HepG2 (cell line): ENCODE results near the gene SMNDC1.

Experiments used
- CBFB ChIP-seq: sonication (generic); formaldehyde crosslinking; IDR thresholded peaks from 2 replicates; pipeline ENCODE4 v1.4.0; 2020; ENCODE audit warnings: missing genetic modification reagents
- CHCHD3 ChIP-seq: sonication (generic); formaldehyde crosslinking; IDR thresholded peaks from 2 replicates; pipeline ENCODE4 v1.8.0; 2022; ENCODE audit warnings: mild to moderate bottlenecking, missing genetic modification reagents, moderate library complexity
- EZH2 ChIP-seq: conservative IDR thresholded peaks from 2 replicates; pipeline ENCODE4 v1.6.1; 2012; ENCODE audit warnings: mild to moderate bottlenecking, low read depth, low read length, moderate library complexity
- MAZ ChIP-seq, 2 experiments: sonication (generic) in 1 of 2; formaldehyde crosslinking in 1 of 2; IDR thresholded peaks; 2 replicates each; pipeline versions ENCODE4 v1.5.0 to v1.6.1; 2012 to 2020; ENCODE audit warnings: low read depth in 2 of 2, mild to moderate bottlenecking in 2 of 2, borderline replicate concordance in 1 of 2, improper control_type of control experiment in 1 of 2, low read length in 1 of 2, missing genetic modification reagents in 1 of 2, moderate library complexity in 1 of 2
- NR2F1 ChIP-seq, 2 experiments: fragments of 450-650 bp in 1 of 2; formaldehyde crosslinking in 1 of 2; IDR thresholded peaks; 2 replicates each; pipeline versions ENCODE4 v1.5.0 to v1.6.1; 2016 to 2020; ENCODE audit warnings: mild to moderate bottlenecking in 1 of 2, missing compliant biosample characterization in 1 of 2, missing genetic modification reagents in 1 of 2, moderate library complexity in 1 of 2
- PITX1 ChIP-seq: sonication (generic); formaldehyde crosslinking; IDR thresholded peaks from 2 replicates; pipeline ENCODE4 v1.5.1; 2020; ENCODE audit warnings: mild to moderate bottlenecking, missing genetic modification reagents
- POLR2AphosphoS5 ChIP-seq: IDR thresholded peaks from 2 replicates; pipeline ENCODE4 v1.6.1; 2012; ENCODE audit warnings: low read depth, low read length
- RAD21 ChIP-seq: fragments of 450-650 bp; formaldehyde crosslinking; IDR thresholded peaks from 2 replicates; pipeline ENCODE4 v1.5.0; 2020; ENCODE audit warnings: mild to moderate bottlenecking
- RFX3 ChIP-seq: IDR thresholded peaks from 2 replicates; pipeline ENCODE4 v1.6.1; 2016; ENCODE audit warnings: missing biosample characterization, missing genetic modification reagents
- SP2 ChIP-seq: sonication (generic); formaldehyde crosslinking; IDR thresholded peaks from 2 replicates; pipeline ENCODE4 v1.5.1; 2020; ENCODE audit warnings: mild to moderate bottlenecking, missing genetic modification reagents
- TCF7L2 ChIP-seq: IDR thresholded peaks from 2 replicates; pipeline ENCODE4 v1.6.1; 2011; ENCODE audit warnings: mild to moderate bottlenecking, low read depth, low read length, moderate library complexity
- TF ChIP-seq, protein P1 (sequence below): sonication (generic); formaldehyde crosslinking; IDR thresholded peaks from 2 replicates; pipeline ENCODE4 v1.5.0; 2020; ENCODE audit warnings: mild to moderate bottlenecking, missing genetic modification reagents, moderate library complexity
- TF ChIP-seq, protein P2 (sequence below): sonication (generic); formaldehyde crosslinking; IDR thresholded peaks from 2 replicates; pipeline ENCODE4 v1.4.0; 2020; ENCODE audit warnings: missing genetic modification reagents

DNA sequence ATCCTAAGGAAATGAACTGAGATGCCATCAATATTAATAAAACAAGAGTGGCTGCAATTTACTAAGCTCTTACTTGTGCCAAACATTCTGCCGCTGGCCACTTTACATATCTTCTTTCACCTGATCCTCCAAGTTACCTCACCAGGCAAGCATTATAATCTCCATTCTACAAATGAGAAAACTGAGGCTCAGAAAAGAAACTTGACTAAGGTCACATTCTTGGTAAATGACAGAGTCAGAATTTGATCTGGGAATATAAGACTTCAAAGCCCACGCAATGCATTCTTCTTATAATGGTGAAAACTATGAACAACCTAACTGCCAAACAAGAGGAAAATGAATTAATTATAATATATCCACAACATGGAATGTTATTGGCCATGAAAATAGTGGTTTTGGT lies 46.1 kb upstream of the SMNDC1 start:
- TF ChIP-seq POLR2AphosphoS5 (no peak), RFX3 (CRISPR knock-in tag) (no peak), RAD21 (CRISPR knock-in tag) (no peak), MAZ (IDR thresholded peaks at IDR 0.05; ENCODE audit: borderline replicate concordance, low read depth, low read length) (no peak), MAZ (CRISPR knock-in tag; IDR thresholded peaks at IDR 0.05; ENCODE audit: low read depth) (no peak), TCF7L2 (no peak), CHCHD3 (CRISPR knock-in tag) (no peak), SP2 (CRISPR knock-in tag) (no peak), CBFB (no peak), PITX1 (CRISPR knock-in tag) (no peak), EZH2 (no peak), NR2F1 (CRISPR knock-in tag; IDR thresholded peaks at IDR 0.05) (no peak)
- TF ChIP-seq, protein P1, sequence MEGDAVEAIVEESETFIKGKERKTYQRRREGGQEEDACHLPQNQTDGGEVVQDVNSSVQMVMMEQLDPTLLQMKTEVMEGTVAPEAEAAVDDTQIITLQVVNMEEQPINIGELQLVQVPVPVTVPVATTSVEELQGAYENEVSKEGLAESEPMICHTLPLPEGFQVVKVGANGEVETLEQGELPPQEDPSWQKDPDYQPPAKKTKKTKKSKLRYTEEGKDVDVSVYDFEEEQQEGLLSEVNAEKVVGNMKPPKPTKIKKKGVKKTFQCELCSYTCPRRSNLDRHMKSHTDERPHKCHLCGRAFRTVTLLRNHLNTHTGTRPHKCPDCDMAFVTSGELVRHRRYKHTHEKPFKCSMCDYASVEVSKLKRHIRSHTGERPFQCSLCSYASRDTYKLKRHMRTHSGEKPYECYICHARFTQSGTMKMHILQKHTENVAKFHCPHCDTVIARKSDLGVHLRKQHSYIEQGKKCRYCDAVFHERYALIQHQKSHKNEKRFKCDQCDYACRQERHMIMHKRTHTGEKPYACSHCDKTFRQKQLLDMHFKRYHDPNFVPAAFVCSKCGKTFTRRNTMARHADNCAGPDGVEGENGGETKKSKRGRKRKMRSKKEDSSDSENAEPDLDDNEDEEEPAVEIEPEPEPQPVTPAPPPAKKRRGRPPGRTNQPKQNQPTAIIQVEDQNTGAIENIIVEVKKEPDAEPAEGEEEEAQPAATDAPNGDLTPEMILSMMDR (CRISPR knock-in tag), result no peak
- TF ChIP-seq, protein P2, sequence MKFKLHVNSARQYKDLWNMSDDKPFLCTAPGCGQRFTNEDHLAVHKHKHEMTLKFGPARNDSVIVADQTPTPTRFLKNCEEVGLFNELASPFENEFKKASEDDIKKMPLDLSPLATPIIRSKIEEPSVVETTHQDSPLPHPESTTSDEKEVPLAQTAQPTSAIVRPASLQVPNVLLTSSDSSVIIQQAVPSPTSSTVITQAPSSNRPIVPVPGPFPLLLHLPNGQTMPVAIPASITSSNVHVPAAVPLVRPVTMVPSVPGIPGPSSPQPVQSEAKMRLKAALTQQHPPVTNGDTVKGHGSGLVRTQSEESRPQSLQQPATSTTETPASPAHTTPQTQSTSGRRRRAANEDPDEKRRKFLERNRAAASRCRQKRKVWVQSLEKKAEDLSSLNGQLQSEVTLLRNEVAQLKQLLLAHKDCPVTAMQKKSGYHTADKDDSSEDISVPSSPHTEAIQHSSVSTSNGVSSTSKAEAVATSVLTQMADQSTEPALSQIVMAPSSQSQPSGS, result no peak
